HG03457 (cell line): ENCODE results near the gene SLC25A31.

Experiments
- ATAC-seq: cut with Tn5 transposase; IDR thresholded peaks from one replicate; pipeline ENCODE4 v1.9.1; 2021; ENCODE audit warnings: moderate number of reproducible peaks; ENCODE audit not compliant: unreplicated experiment

SLC25A31 gene

DNA sequence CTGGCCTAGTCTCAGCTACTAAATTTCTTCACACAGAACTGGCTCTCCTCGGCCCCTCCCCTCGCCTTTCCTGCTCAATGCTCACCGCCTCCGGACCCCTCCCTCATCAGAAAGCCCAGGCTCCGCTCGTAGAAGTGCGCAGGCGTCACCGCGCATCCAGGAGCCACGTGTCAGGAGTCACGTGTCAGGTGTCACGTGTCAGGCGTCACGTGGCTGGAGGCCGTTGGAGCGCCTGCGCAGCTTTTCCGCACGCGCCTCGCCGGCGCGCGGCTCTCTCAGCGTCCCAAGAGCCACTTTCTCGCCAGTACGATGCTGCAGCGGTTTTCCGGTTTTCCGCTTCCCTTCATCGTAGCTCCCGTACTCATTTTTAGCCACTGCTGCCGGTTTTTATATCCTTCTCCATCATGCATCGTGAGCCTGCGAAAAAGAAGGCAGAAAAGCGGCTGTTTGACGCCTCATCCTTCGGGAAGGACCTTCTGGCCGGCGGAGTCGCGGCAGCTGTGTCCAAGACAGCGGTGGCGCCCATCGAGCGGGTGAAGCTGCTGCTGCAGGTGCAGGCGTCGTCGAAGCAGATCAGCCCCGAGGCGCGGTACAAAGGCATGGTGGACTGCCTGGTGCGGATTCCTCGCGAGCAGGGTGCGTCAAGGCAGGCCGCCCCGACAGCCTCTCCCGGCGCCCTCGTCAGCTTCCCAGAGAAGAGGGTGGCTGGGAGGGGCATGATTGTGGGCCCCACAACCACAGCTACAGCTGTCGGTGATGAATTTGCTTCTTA lies at the start of gene SLC25A31:
Gene SLC25A31, plus strand, starts transcription at position 259 of the 772 bp plus-strand sequence. Its CDS starts 146 bp downstream, at position 405.
- no peak for ATAC-seq

- no peak for ATAC-seq
Measured at GRCh38 chr4:127685292-127685691, 44.9 kb upstream of the SLC25A31 start.

DNA sequence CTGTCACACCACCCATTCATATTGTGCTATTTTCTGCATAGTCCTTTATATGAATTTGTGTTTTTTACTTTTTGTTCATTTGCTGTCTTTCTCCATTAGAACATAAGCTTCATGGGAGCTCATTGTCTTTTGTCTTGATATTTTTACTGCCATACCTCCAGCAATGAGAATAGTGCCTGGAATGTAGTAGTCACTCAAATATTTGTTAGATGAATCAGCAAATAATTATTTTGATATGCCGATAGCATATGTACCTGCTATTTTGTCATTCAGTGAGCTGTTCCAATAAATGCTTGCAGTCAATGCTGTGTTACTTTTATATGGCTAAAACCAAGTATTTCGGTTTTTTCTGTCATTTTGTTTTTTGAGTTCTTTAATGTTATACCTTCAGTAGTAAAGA lies 43.5 kb upstream of the SLC25A31 start:
- ATAC-seq, result no peak

- no peak for ATAC-seq
Measured at GRCh38 chr4:127687580-127687979, 42.6 kb upstream of the SLC25A31 start.

DNA sequence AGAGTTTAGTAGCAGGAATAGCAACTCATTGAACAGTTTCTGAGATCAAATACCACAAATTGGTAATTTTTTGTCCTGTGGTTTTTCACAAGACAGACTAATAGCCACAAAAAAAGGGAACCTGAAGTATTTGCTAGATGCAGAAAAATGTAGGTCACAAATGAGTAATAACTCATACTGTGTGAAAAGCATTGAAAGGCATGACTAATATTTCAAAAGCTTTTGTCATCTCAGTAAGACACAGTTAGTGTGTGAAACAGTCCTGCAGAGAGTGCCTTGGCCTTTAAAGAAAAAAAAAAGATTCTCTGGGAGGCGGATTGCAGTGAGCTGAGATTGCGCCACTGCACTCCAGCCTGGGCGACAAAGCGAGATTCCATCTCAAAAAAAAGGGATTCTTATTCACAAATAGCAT lies 31.4 kb upstream of the SLC25A31 start:
- peak; percentile 100 for ATAC-seq

DNA sequence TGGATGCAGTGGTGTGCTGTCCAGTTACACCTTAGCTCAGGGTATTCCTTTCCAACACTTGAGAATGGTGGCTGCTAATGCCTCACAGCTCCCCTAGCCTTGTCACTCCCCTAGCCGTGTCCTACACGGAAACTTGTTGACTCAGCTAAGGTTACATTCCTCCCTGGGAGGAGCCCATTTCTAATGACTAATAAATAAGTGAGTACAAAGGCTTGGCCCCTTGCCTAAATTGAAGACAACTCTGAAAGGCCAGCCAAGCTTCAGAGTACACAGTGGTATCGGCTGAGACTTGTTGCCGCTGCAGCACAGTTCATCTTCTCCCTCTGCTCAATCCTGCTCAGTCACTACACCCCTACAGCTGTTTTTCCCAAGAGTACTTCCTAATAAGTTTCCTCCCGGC lies 21.2 kb upstream of the SLC25A31 start:
- ATAC-seq, result no peak

GRCh38 chr4:127709456-127709855 lies 20.7 kb upstream of the SLC25A31 start:
- no peak for ATAC-seq

GRCh38 chr4:127731406-127731805 lies 1.2 kb downstream of the SLC25A31 start:
- ATAC-seq, result no peak

GRCh38 chr4:127732623-127733328 lies 2.6 kb downstream of the SLC25A31 start:
- ATAC-seq, result no peak

DNA sequence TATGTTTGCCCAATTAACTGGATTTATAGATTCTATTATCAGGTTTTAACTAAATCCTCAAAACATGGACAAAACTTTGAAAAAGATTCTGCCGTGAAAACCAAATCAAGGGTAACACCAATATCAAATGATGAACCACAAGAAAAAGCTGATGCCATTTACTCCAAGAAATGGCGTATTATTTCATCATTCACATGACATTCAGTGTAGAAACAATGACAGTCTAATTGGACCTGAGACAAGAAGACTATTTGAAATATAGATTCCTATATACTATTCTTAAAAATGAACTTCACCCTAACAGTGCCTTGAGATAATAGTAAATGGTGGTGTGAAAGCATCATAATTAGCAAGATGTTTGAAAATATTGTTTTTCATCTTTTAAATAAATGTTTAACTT lies 4.8 kb downstream of the SLC25A31 start:
- no peak for ATAC-seq

DNA sequence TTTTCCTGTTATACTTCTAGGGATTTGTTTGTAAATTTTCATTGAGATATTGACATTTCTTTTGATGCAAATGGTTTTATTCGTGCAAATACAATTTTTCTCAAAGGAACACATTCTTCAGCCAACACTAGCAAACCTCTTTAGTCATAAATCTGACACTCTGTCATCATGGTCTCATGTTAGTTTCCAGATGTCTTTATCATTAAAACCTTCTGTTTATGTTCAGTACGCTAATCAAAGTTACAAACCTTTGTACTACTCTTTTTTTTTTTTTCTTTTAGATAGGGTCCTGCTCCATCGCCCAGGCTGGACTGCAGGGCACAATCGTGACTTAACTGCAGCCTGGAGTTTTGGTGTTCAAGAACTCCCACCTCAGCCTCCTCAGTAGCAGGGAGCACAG lies 7.1 kb downstream of the SLC25A31 start:
- ATAC-seq, result no peak

GRCh38 chr4:127741247-127741646 lies 11.0 kb downstream of the SLC25A31 start:
- ATAC-seq, result no peak

- no peak for ATAC-seq
Measured at GRCh38 chr4:127747883-127748282, 17.7 kb downstream of the SLC25A31 start.

DNA sequence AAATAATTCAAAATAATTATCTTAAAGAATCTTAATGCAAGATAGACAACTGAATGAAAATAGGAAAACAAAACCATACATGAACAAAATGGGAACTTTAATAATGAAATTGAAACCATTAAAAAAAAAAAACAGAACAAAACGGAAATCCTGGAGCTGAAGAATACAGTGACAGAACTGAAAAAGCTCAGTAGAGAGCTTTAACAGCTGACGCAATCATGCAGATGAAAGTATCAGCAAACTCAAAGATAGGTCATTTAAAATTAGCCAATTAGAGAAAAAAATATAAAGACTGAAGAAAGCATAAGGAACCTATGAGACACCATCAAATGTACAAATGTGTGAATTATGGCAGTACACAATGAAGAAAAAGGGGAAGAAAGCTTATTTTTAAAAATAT lies 18.8 kb downstream of the SLC25A31 start:
- no peak for ATAC-seq

- no peak for ATAC-seq
Measured at GRCh38 chr4:127756906-127757305, 26.7 kb downstream of the SLC25A31 start.

- ATAC-seq, result peak; percentile 91
Measured at GRCh38 chr4:127759228-127759820, 29.1 kb downstream of the SLC25A31 start.

DNA sequence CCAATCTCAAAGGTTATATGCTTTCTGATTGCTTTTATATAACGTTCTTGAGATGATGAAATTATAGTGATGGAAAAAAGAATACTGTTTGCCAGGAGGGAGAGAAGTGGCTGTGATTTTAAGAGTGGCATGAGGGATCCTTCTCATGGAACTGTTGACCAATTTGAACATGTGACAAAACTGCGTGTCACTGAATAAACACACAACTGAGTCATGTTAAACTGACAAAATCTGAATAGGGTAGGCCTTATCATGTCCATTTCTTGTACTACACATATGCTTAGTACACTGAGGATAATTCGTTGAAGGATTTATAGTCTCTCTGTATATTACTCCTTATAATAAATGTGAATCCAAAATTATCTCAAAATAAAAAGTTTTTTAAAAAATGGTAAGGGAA lies 29.7 kb downstream of the SLC25A31 start:
- ATAC-seq, result no peak

DNA sequence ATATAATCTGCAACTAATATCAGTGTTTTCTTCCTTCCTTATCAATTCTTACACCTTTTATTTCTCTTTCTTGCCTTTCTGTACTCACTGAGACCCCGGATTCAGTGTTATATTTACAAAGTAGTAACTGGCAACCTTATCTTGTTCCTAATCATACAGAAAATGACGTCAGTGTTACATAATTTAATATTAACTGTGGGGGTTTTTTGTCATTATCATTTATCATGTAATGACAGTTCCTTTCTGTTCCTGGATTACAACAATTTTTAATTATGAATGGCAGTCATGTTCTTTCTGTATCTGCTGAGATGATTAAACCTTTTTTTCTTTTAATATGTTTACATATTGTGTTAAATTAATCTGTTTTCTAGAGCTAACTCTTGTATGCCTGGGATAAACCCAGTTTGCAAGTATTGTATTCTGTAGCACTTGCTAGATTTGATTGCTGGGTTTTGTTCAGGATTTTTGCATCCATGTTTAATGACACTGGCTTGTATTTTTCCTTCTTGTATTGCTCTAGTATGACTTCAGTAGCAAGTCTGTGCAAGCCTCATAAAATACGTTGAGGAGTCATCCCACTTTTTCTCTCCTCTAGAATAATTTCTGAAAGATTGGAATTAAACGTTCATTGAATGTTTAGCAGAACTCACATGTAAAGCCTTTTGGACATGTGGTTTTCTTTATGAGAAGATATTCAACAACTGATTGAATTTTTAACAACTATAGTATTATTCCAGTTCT lies 41.5 kb downstream of the SLC25A31 start:
- no peak for ATAC-seq

DNA sequence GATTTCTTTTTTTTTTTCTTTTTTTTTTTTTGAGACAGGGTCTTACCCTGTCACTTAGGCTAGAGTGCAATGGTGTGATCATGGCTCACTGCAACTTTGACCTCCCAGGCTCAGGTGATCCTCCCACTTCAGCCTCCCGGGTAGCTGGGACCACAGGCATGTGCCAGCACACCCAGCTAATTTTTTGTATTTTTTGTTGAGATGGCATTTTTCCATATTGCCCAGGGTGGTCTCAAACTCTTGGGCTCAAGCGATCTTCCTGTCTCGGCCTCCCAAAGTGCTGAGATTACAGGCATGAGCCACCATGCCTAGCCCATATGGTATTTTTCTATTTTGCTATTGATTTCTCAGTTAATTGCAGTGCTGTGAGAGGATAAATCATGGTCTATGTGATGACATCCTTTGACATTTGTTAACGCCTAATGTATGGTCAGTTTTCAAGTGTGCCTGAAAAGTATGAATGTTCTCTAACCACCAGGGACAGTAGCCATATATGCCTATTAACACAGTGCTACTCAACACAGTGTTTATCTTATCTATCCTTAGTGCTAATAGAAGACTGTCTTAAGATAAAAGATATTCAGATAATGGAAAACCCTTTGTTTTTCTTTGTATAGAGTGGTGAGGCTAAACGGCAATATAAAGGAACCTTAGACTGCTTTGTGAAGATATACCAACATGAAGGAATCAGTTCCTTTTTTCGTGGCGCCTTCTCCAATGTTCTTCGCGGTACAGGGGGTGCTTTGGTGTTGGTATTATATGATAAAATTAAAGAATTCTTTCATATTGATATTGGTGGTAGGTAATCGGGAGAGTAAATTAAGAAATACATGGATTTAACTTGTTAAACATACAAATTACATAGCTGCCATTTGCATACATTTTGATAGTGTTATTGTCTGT lies 42.8 kb downstream of the SLC25A31 start:
- ATAC-seq, result no peak

- no peak for ATAC-seq
Measured at GRCh38 chr4:127775843-127776242, 45.6 kb downstream of the SLC25A31 start.
